ENCODE data around the gene LCN10.

The LCN10 gene

GRCh38 chr9:136735812-136736480 lies 6.8 kb downstream of the LCN10 start:
- TF ChIP-seq CTCF (IDR thresholded peaks at IDR 0.05; ENCODE audit: borderline replicate concordance, control extremely low read depth, extremely low read depth, insufficient read depth, missing control alignments) = no peak
- DNase-seq (ENCODE audit: low spot score) = no peak
- in situ Hi-C loops (cut with MboI; ENCODE audit: low sequenced_read_pairs, unreplicated experiment) = no loop called here

GRCh38 chr9:136734837-136735496 lies 7.8 kb downstream of the LCN10 start:
- in situ Hi-C loops (cut with MboI; ENCODE audit: low sequenced_read_pairs, unreplicated experiment) = no loop called here
- no peak for TF ChIP-seq CTCF (IDR thresholded peaks at IDR 0.05; ENCODE audit: borderline replicate concordance, control extremely low read depth, extremely low read depth, insufficient read depth, missing control alignments)
- DNase-seq (ENCODE audit: low spot score) = no peak

- DNase-seq (ENCODE audit: low spot score) = no peak
- no peak for TF ChIP-seq CTCF (IDR thresholded peaks at IDR 0.05; ENCODE audit: borderline replicate concordance, control extremely low read depth, extremely low read depth, insufficient read depth, missing control alignments)
- in situ Hi-C loops (cut with MboI; ENCODE audit: low sequenced_read_pairs, unreplicated experiment) = no loop called here
Measured at GRCh38 chr9:136733611-136734010, 9.1 kb downstream of the LCN10 start.

- no peak for DNase-seq (ENCODE audit: low spot score)
- no peak for TF ChIP-seq CTCF (IDR thresholded peaks at IDR 0.05; ENCODE audit: borderline replicate concordance, control extremely low read depth, extremely low read depth, insufficient read depth, missing control alignments)
- in situ Hi-C loops (cut with MboI; ENCODE audit: low sequenced_read_pairs, unreplicated experiment) = no loop called here
Measured at GRCh38 chr9:136732444-136733178, 10.1 kb downstream of the LCN10 start.

- DNase-seq (ENCODE audit: low spot score) = no peak
- TF ChIP-seq CTCF (IDR thresholded peaks at IDR 0.05; ENCODE audit: borderline replicate concordance, control extremely low read depth, extremely low read depth, insufficient read depth, missing control alignments) = no peak
- in situ Hi-C loops (cut with MboI; ENCODE audit: low sequenced_read_pairs, unreplicated experiment) = no loop called here
Measured at GRCh38 chr9:136729926-136730325, 12.8 kb downstream of the LCN10 start.

GRCh38 chr9:136729144-136729543 lies 13.6 kb downstream of the LCN10 start:
- no peak for DNase-seq (ENCODE audit: low spot score)
- in situ Hi-C loops (cut with MboI; ENCODE audit: low sequenced_read_pairs, unreplicated experiment) = no loop called here
- TF ChIP-seq CTCF (IDR thresholded peaks at IDR 0.05; ENCODE audit: borderline replicate concordance, control extremely low read depth, extremely low read depth, insufficient read depth, missing control alignments) = no peak

Measured in GM13976 (cell line).